Measurements from ENCODE around the gene F11R. TPM values are rescaled to one million over a fixed set of nuclear protein-coding genes. Genes with fewer than 3 reads are reported as not detected.
"Not testable (repeated sequence)": the region's sequence is repeated elsewhere in the genome, so short reads cannot be mapped to it uniquely, and the experiment has no call there.

The F11R gene
- total RNA-seq, 2 donors from 2014 or later: 134 to 179 TPM

DNA sequence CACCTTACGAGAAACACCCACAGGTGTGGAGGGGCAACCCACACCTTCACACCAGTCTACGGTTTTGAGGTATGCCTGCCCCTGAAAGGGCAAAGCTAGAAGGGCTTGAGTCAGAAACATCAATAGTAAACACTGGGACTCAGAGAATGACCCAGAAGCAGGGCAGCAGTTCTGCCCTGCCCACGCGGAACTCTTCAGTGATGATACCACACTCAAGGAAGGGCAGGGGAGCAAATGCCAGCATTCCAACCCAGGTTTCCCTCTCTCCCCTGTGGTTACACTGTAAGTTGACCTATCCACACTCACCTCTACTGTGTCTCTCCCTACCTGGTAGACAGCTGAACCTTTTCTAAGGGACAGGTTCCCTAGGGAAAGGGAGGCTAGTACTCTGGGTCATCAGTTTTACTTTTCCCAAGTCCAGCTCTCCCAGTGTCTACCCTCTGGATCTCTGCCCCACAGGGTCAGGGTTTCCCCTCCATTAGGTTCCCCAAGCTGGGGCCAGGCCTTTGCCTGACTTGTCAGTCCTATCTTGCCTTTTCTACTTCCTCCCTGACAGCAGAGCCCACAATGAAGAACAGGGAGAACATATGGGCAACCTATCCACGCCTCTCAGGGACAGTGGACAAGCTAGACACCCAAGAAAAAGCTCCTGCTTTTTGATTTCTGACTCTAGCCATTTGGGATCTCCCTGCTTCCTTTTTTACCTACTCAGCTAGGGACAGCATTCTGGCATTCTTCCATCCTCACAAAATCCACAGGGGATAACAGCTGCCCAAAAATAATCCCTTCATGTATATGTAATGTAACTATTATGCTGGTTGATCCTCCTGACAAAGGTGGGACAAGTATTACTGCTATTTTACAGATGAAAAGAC is 3.0 kb downstream of the F11R start:
- no peak for DNase-seq
- intact Hi-C loops (cut with DNase I): no loop called here
- Histone ChIP-seq H3K27me3 (no peaks in the 10 kb centered on the region), H3K27ac (peak overlapping the region; percentile 48), H3K9ac (ENCODE audit: low read depth in 2 of 2, low read length in 2 of 2) (peak overlapping the region; percentile 13 to 20), H3K9me3 (no peaks in the 10 kb centered on the region), H3K4me3 (no peak overlapping the region), H3K4me1 (peaks cover 11% of the 10 kb centered on the region), H3K36me3 (no peaks in the 10 kb centered on the region)
- TF ChIP-seq, protein P1, sequence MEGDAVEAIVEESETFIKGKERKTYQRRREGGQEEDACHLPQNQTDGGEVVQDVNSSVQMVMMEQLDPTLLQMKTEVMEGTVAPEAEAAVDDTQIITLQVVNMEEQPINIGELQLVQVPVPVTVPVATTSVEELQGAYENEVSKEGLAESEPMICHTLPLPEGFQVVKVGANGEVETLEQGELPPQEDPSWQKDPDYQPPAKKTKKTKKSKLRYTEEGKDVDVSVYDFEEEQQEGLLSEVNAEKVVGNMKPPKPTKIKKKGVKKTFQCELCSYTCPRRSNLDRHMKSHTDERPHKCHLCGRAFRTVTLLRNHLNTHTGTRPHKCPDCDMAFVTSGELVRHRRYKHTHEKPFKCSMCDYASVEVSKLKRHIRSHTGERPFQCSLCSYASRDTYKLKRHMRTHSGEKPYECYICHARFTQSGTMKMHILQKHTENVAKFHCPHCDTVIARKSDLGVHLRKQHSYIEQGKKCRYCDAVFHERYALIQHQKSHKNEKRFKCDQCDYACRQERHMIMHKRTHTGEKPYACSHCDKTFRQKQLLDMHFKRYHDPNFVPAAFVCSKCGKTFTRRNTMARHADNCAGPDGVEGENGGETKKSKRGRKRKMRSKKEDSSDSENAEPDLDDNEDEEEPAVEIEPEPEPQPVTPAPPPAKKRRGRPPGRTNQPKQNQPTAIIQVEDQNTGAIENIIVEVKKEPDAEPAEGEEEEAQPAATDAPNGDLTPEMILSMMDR (IDR thresholded peaks at IDR 0.05): no peak

GRCh38 chr1:161017181-161017580 is 3.8 kb downstream of the F11R start:
- H3K9me3 ChIP-seq; DNase-seq; H3K27me3 ChIP-seq; intact Hi-C loops (cut with DNase I); H3K36me3 ChIP-seq; H3K4me3 ChIP-seq; H3K9ac ChIP-seq (ENCODE audit: low read depth in 2 of 2, low read length in 2 of 2): not testable (repeated sequence)
- Histone ChIP-seq H3K27ac (peak overlapping the region; percentile 22), H3K4me1 (peaks cover 11% of the 10 kb centered on the region)

DNA sequence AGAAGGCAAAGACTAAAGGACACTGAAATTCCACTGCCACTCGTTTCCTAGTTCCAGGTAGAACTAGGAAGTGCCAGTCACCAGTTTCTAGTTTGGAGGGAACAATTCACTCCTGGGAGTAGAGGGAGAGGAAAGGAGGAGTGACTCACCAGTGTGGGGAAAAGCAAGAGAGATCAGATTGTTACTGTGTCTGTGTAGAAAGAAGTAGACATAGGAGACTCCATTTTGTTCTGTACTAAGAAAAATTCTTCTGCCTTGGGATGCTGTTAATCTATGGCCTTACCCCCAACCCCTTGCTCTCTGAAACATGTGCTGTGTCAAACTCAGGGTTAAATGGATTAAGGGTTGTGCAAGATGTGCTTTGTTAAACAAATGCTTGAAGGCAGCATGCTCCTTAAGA is 4.3 kb downstream of the F11R start:
- Histone ChIP-seq H3K4me1 (peaks cover 11% of the 10 kb centered on the region), H3K27ac (peak overlapping the region; percentile 41)
- DNase-seq; H3K36me3 ChIP-seq; H3K9me3 ChIP-seq; H3K9ac ChIP-seq (ENCODE audit: low read depth in 2 of 2, low read length in 2 of 2); intact Hi-C loops (cut with DNase I); H3K4me3 ChIP-seq; H3K27me3 ChIP-seq: not testable (repeated sequence)

DNA sequence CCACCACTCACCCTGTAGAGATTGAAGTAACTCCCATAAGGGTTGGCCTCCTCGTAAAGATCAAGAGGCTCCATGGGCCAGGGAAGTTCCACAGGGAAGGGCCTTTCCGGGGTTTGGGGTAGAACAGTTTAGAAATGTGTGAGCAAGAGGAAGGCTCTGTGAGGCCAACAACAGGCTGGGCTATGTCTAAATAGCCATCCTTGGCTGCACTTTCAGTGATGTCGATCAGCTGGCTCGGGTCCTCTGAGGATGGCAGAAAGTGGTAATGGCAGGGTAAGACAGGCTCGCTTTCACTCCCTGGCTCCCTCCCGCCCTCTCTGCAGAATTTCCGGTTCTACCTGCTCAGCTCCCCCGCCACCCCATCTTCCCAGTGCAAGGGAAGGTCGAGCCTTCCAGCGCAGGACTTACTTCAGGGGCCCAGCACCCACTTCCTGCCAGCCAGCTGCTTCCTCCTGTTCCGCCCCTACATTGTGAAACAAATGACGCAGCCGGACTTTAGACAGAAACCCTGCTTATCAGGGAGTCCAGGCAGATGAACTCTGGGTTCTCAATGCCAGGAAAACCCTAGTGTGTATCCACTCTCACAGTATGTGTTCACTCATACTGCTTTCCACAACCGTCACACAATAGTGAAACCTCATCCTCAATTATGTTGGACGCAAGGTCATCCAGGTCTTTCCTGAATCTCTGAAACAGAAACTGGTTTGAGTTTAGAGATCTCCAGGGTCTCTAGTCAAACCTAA is 7.3 kb downstream of the F11R start:
- DNase-seq: peak; percentile 94
- H3K9ac ChIP-seq (ENCODE audit: low read depth in 2 of 2, low read length in 2 of 2): peak overlapping the region; percentile 52 to 90
- H3K27ac ChIP-seq: peak overlapping the region; percentile 95
- no peaks in the 10 kb centered on the region for H3K27me3 ChIP-seq
- no peaks in the 10 kb centered on the region for H3K9me3 ChIP-seq
- TF ChIP-seq, protein P1 (IDR thresholded peaks at IDR 0.05): no peak
- H3K4me3 ChIP-seq: peak overlapping the region; percentile 12
- H3K4me1 ChIP-seq: peaks cover 7% of the 10 kb centered on the region
- no peaks in the 10 kb centered on the region for H3K36me3 ChIP-seq
- intact Hi-C loops (cut with DNase I): no loop called here

DNA sequence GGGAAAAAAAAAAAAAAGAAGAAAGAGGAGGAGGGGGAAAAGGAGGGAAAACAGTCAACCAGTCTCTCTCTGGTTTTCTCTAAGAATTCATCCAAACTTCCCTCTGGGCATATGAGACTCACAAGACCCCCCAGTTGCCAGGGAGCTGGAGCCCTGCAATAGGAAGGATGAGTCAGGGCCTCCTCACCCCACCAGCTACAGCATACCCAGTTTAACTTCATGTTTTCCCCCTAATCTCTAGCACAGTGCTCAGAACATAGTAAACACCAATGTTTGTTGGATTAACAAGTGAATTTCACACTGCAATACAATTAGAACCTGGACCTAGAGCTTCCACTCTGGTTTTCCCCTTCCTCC is 7.8 kb downstream of the F11R start:
- Histone ChIP-seq H3K4me1 (peaks cover 4% of the 10 kb centered on the region), H3K9ac (ENCODE audit: low read depth in 2 of 2, low read length in 2 of 2) (peak overlapping the region; percentile 52 to 90)

GRCh38 chr1:161012420-161012819 is 8.5 kb downstream of the F11R start:
- Histone ChIP-seq H3K9me3 (no peaks in the 10 kb centered on the region), H3K36me3 (no peaks in the 10 kb centered on the region), H3K27ac (peak overlapping the region; percentile 95), H3K27me3 (no peaks in the 10 kb centered on the region), H3K9ac (ENCODE audit: low read depth in 2 of 2, low read length in 2 of 2) (no peak overlapping the region), H3K4me3 (no peak overlapping the region), H3K4me1 (no peaks in the 10 kb centered on the region)
- DNase-seq: no peak
- TF ChIP-seq, protein P1 (IDR thresholded peaks at IDR 0.05): no peak
- intact Hi-C loops (cut with DNase I): no loop called here

More for the DNA sequence above, 7.8 kb downstream of the F11R start:
- Histone ChIP-seq H3K27me3 (no peaks in the 10 kb centered on the region), H3K36me3 (no peaks in the 10 kb centered on the region), H3K27ac (peak overlapping the region; percentile 95), H3K9me3 (no peaks in the 10 kb centered on the region), H3K4me3 (peak overlapping the region; percentile 12)
- intact Hi-C loops (cut with DNase I): no loop called here
- DNase-seq: no peak
- TF ChIP-seq, protein P1 (IDR thresholded peaks at IDR 0.05): no peak

Measured in colonic mucosa (tissue), 4 donors.